GM21526 (cell line): ENCODE results near the gene UBE2E1.
A peak's percentile ranks its signal among the peaks of the same experiment; 100 is the strongest.

ENCODE experiments used
- ATAC-seq: cut with Tn5 transposase; IDR thresholded peaks from one replicate; pipeline ENCODE4 v1.9.1; 2021; ENCODE audit warnings: moderate library complexity; ENCODE audit not compliant: unreplicated experiment, low FRiP score

UBE2E1 gene

GRCh38 chr3:23805633-23806533 is at the start of gene UBE2E1:
TSS of gene UBE2E1 (plus strand) at chr3:23805955. CDS start at chr3:23807270, 1,315 bp downstream.
- peak; percentile 63 for ATAC-seq

GRCh38 chr3:23756206-23756840 is 49.4 kb upstream of the UBE2E1 start:
- ATAC-seq = no peak

GRCh38 chr3:23758253-23758838 is 47.4 kb upstream of the UBE2E1 start:
- ATAC-seq = no peak

GRCh38 chr3:23760325-23760724 is 45.4 kb upstream of the UBE2E1 start:
- ATAC-seq = peak; percentile 10

GRCh38 chr3:23760871-23761373 is 44.8 kb upstream of the UBE2E1 start:
- peak; percentile 46 for ATAC-seq

GRCh38 chr3:23761440-23761896 is 44.3 kb upstream of the UBE2E1 start:
- peak; percentile 38 for ATAC-seq

- ATAC-seq = peak; percentile 73
Observed at GRCh38 chr3:23762214-23762613, 43.5 kb upstream of the UBE2E1 start.

- ATAC-seq = no peak
Observed at GRCh38 chr3:23762759-23763477, 42.8 kb upstream of the UBE2E1 start.

GRCh38 chr3:23764407-23764806 is 41.3 kb upstream of the UBE2E1 start:
- no peak for ATAC-seq

GRCh38 chr3:23767546-23767945 is 38.2 kb upstream of the UBE2E1 start:
- ATAC-seq = no peak

GRCh38 chr3:23775254-23775909 is 30.4 kb upstream of the UBE2E1 start:
- no peak for ATAC-seq

- ATAC-seq = no peak
Observed at GRCh38 chr3:23776352-23776891, 29.3 kb upstream of the UBE2E1 start.

- ATAC-seq = no peak
Observed at GRCh38 chr3:23778446-23778845, 27.3 kb upstream of the UBE2E1 start.

- no peak for ATAC-seq
Observed at GRCh38 chr3:23779841-23780240, 25.9 kb upstream of the UBE2E1 start.

- no peak for ATAC-seq
Observed at GRCh38 chr3:23781051-23781450, 24.7 kb upstream of the UBE2E1 start.

- no peak for ATAC-seq
Observed at GRCh38 chr3:23781871-23782270, 23.9 kb upstream of the UBE2E1 start.

- no peak for ATAC-seq
Observed at GRCh38 chr3:23785097-23785645, 20.6 kb upstream of the UBE2E1 start.

- ATAC-seq = no peak
Observed at GRCh38 chr3:23785882-23786281, 19.9 kb upstream of the UBE2E1 start.

GRCh38 chr3:23791678-23792077 is 14.1 kb upstream of the UBE2E1 start:
- no peak for ATAC-seq
